Stimulated activated CD8-positive, alpha-beta memory T cell treated with anti-CD3 and anti-CD28 coated beads, Interleukin-12 subunit alpha, Interleukin-12 subunit beta, amount 100 ng/mL, for 1 hour (primary cell): ENCODE measurements around the gene FAM53C.
"Not testable (repeated sequence)": the region's sequence is repeated elsewhere in the genome, so short reads cannot be mapped to it uniquely, and the experiment has no call there.

Experiments
- DNase-seq: peaks from one replicate; pipeline ENCODE4 v3.0.0-alpha.2; 2020; ENCODE audit warnings: low read depth

The FAM53C gene

GRCh38 chr5:138337685-138338410, at the start of gene FAM53C:
Gene FAM53C, plus strand, starts transcription at chr5:138338266. Its CDS starts 3,070 bp downstream, at chr5:138341336.
- peak; percentile 88 for DNase-seq

DNA sequence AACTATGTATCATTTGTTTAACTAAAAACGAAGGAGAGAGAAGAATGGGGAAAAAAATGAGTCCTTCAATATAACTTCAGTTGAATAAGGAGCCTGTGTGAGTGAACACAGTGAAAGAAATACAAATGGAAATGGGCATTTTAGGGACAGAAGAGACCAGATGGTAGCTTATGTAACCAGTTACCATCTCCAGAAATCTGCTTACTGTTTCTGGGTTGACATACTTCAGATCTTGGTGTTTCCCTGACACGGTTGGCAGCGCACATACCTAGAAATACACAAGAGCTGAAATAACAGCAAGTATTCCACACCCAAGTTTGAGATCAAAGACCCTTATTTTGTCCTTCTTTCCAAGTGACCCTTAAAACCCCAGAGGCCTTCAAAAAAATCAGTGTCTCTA, 48.8 kb upstream of the FAM53C start:
- DNase-seq: no peak

- no peak for DNase-seq
Observed at GRCh38 chr5:138303372-138303771, 34.7 kb upstream of the FAM53C start.

DNA sequence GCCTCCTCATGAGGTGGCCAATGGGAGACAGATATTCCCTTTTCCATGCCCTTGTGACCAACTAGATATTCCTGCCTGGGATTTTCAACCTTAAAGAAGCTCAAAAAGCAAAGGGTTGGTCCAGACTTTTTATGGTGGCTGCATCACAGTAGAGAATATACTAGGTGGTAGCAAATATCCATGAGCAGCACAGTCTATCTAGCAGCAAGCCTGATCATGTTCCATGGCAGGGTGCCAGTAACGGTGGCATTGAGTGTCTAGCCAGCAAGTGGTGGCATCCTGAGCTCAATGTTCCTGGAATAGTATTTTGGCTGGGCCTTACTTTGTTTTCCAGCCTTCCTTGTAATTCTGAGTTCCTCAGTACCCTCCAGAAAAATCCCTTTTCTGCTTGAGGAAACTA, 32.3 kb upstream of the FAM53C start:
- no peak for DNase-seq

GRCh38 chr5:138315751-138316278, 22.3 kb upstream of the FAM53C start:
- no peak for DNase-seq

DNA sequence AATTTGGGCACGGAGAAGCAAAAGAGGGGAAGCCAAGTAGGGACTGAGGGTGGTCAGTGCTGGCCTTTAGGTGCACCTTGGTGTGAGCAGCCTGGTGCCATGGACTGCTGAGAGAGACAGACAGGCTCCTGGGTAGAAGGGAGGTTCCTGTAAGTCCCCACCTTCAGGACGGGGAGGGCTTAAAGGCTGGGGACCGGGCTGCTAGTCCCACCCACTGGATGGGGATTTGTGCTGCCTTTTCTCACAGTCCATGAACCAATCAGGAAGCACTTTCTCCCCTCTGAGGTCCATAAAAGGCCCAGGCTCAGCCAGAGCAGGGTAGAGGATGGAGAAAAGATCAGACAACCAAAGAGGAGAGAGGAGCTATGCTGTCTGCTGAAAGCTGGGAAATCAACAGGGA, 21.7 kb upstream of the FAM53C start:
- no peak for DNase-seq

GRCh38 chr5:138318211-138318610, 19.9 kb upstream of the FAM53C start:
- DNase-seq: not testable (repeated sequence)

- DNase-seq: no peak
Observed at GRCh38 chr5:138330813-138331448, 7.1 kb upstream of the FAM53C start.

DNA sequence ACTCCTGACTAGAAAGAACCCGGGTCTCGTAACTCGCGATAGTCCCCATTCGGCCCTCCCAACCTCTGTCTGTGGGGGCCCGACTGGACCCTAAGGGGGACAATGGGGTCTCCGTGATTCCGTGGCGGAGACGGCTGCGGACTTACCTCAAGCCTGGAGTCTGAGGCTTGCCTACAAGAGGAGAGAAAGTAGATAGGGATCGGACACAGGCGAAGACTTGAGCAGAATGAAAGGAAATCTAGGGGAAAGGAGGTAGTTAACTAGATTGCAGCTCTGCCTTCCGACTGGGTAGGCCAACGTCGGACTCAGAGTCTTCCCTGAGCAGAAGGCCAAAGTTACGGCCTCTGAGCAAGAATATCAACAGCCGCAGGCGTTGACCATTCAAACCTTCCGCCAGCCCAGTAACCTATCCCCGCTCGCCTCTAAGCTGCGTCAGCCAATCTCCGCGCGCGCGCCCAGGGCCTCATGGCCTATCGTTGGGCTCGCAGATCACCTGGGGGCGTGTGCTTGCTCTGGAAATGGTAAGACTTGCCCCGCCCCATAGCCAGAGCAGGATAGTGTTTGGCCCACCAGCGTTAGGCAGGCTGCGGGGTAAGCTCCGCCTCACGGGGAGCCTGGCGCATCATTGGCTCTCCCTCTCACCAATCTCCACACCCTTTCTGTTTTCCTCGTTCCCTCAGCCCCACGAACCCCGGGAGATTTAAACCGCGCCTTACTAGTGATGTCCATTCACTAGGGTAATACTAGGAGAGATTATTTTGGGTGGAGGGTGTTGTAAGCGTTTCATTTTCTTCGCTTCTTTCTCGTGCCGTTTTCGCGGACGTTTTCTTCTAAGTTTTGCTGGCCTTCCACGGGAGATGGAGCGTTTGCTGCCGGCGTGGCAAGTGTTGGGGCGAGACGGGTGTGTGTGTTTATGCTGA, 6.4 kb upstream of the FAM53C start, which contains the start of gene CDC25C:
TSS of gene CDC25C (minus strand) at position 356 of the 920 bp plus-strand sequence. CDS start 624 bp downstream, outside the sequence.
- peak; percentile 95 for DNase-seq

- no peak for DNase-seq
Observed at GRCh38 chr5:138334867-138335447, 3.1 kb upstream of the FAM53C start.

- DNase-seq: no peak
Observed at GRCh38 chr5:138336952-138337684, 948 bp upstream of the FAM53C start.

DNA sequence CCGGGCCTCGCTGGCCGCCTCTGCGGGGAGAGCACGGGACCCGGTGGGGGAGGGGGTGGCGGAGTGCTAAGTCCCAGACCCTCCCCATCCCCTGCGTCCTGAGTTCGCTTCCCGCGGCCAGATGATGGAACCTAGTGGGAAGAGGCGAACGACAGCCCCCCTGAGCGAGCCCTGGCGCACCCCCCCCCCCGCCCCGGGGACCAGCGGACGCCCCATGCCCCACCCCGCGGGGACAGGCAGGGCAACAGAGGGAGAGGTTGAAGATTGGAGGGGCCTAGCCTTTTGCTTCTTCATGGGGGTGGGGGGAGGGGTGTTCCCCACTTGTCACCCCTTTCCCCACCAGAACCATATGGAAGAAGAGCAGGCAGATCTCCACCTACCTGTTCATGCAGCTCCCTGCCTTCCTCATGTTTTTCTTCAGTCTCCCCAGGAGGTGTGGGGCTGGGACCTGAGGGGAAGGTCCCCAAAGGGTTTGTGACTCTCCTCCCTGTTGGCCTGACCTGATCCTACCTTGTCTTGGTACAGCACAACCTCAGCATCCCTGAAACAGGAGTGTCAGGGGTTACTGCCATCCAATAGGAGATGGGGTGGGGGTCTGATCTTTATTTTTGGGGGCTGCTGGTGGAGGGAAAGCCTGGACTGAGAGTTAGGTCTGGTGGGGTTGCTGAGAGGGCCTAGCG, 485 bp downstream of the FAM53C start:
- no peak for DNase-seq

GRCh38 chr5:138339091-138339456, 1.0 kb downstream of the FAM53C start:
- no peak for DNase-seq

DNA sequence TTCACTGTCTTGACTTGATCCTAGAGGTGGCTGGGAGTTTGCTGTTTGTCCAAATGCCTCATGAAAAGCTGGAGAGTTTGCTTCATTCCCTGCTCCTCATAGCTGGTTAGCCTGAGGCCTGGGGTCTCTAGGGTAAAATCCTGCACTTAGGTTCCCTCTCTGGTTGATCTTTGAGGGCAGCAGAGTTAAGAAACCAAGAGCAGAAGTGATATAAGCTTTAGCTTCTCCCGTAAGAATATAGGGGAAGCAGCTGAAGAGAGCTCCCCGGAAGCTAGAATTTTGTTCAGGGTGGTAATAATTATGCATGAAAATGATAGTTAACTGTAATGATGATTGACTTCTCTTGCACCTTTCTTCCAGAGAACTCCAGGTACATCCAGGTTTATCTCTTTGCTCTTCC, 1.4 kb downstream of the FAM53C start:
- DNase-seq: no peak

GRCh38 chr5:138340008-138340407, 1.9 kb downstream of the FAM53C start:
- no peak for DNase-seq

DNA sequence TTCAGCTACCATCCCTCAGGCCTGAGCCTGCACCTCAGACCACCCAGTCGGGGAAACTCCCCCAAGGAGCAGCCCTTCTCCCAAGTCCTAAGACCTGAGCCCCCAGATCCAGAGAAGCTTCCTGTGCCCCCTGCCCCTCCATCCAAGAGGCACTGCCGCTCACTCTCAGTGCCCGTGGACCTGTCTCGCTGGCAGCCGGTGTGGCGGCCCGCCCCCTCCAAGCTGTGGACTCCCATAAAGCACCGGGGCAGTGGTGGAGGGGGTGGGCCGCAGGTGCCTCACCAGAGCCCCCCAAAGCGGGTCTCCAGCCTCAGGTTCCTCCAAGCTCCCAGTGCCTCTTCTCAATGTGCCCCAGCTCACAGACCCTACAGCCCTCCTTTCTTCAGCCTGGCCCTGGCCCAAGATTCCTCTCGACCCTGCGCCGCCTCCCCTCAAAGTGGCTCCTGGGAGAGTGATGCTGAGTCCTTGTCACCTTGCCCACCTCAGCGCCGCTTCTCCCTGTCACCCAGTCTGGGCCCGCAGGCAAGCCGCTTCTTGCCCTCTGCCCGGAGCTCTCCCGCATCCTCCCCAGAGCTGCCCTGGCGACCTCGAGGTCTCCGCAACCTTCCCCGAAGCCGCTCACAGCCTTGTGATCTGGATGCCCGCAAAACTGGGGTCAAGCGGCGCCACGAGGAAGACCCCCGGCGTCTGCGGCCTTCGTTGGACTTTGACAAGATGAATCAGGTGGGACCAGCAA, 7.0 kb downstream of the FAM53C start:
- no peak for DNase-seq

DNA sequence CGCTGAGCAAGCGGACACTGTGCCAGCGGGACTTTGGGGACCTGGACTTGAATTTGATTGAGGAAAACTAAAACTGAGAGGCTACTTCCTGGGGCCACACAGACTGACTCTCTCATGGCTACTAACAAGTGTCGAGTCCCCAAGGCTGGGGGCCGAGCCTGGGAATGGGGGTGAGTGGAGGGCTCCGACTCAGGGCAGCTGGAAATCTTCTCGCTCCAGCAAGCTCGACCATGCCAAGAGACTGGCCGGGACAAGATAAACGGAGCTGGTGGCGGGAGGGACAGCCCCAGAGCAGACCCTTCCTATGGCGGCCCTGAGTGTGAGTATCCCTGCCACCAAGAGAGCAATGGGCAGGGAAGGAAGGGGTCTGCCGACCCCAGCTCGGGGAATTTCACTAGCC, 8.8 kb downstream of the FAM53C start:
- DNase-seq: no peak

DNA sequence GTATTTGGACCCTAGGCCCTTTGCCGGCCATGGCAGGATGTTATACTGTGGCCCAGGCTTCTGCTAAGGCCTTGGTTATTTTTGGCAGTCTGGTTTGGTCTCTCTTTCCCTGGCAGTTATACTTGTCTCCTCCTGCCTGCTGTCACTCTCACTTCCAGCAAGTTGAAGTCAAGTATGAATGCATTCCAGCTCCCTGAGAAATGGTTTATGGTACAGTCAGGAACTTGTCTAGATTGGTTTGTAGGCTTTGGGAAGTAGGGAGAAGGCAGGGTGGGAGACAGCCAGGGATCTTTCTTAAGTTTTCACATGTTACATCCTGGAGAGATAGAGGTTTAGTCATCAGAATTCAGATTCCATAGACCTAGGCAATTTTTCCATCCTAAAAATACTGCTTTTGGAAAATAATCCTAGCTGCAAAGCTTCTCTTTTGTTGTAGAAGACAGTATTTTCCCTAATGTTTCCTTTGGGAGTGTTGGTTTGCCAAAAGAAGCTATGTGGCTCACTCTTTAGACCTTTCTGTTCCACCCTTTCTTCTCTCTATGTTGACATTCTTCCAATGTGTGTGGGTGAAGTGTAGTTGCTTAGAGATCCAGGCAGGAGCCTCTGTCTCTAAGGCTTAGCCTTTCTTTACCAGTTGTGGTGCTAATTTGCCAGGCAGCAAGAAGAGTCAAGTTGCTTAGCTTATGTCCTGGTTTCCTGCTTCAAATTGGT, 11.9 kb downstream of the FAM53C start:
- DNase-seq: no peak

- DNase-seq: no peak
Observed at GRCh38 chr5:138350563-138350890, 12.5 kb downstream of the FAM53C start.
